IPS DF 19.7 (cell line): ENCODE results near the gene PXDC1.
"Not testable (repeated sequence)": the region's sequence is repeated elsewhere in the genome, so short reads cannot be mapped to it uniquely, and the experiment has no call there.

Source experiments
- DNase-seq: peaks from one replicate; pipeline ENCODE4 v3.0.0-alpha.2; 2013; ENCODE audit warnings: low read depth, low spot score

Gene PXDC1

GRCh38 chr6:3732345-3733141 lies 19.0 kb downstream of the PXDC1 start:
- no peak for DNase-seq

GRCh38 chr6:3731700-3732099 lies 19.8 kb downstream of the PXDC1 start:
- DNase-seq = no peak

DNA sequence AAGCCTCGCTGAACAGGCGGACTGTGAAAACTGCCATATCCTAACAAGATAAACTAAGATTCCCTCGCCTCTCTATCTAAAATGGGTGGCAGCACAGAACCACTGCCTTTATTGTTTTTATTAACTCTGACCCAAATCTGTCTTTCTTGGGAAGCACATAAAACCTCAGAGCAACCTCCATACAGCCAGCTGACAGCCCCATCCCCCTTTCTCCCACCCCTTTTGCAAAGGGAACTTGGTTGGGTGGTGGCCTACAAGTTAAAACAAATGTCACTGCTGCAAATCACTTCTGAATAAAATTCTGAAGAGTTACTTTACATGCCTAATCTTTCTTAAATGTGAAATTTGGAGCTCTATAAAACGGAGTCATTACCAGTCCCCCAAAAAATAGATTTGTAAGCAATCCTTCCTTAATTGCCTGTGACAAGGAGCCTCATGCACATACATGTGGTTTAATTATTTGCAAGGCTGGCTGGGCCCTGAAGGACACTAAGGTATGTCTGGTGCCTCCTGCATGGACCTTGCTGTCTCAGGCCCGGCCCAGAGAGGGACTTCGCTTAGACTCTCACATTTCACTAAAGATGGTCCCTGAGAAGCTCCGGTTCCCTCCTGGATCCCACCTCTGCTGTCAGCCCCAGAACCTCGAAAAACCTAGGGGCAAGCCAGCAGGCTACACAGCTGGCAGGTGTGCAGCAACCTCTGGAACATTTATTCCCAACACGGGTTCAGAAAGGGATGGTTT lies 21.7 kb downstream of the PXDC1 start:
- DNase-seq = no peak

- DNase-seq = no peak
Measured at GRCh38 chr6:3727593-3728108, 23.9 kb downstream of the PXDC1 start.

GRCh38 chr6:3727036-3727435 lies 24.5 kb downstream of the PXDC1 start:
- DNase-seq = no peak

- no peak for DNase-seq
Measured at GRCh38 chr6:3726421-3726820, 25.1 kb downstream of the PXDC1 start.

- DNase-seq = no peak
Measured at GRCh38 chr6:3725145-3726047, 26.1 kb downstream of the PXDC1 start.

DNA sequence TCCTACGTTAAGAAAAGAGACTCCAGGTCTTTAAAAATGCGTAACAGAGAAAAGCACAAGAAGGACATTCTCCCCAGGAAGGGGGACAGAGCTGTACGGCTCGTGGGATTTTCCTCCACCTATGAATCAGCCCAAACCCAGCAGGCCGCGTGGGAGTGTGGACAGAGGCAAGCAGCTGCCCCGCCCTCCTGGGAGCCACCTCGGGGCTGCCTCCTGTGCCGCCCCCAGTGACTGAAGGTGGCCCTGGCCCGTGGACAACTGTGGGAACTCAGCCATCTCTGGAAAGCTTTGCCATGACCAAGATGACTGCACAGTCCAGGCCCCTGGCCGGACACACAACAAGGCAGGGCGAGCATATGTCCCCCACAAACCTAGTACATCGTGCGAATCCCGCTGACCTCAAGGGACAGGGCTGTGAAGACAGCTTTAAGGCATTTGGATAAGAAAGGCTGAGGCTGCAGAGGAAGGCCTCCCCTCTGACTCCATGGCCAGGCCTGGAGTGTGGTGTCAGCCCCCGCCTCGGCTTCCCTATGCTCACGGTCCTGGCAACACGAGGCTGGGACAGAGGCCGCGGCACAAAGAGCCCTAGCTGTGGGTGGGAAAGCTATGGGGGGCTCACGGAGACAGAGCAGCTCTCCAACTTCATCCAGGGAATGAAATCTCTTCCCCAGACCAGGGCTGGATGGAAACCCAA lies 26.9 kb downstream of the PXDC1 start:
- DNase-seq = no peak

GRCh38 chr6:3723966-3724365 lies 27.5 kb downstream of the PXDC1 start:
- DNase-seq = no peak

GRCh38 chr6:3723251-3723650 lies 28.3 kb downstream of the PXDC1 start:
- no peak for DNase-seq

- DNase-seq = no peak
Measured at GRCh38 chr6:3722785-3723184, 28.7 kb downstream of the PXDC1 start.

DNA sequence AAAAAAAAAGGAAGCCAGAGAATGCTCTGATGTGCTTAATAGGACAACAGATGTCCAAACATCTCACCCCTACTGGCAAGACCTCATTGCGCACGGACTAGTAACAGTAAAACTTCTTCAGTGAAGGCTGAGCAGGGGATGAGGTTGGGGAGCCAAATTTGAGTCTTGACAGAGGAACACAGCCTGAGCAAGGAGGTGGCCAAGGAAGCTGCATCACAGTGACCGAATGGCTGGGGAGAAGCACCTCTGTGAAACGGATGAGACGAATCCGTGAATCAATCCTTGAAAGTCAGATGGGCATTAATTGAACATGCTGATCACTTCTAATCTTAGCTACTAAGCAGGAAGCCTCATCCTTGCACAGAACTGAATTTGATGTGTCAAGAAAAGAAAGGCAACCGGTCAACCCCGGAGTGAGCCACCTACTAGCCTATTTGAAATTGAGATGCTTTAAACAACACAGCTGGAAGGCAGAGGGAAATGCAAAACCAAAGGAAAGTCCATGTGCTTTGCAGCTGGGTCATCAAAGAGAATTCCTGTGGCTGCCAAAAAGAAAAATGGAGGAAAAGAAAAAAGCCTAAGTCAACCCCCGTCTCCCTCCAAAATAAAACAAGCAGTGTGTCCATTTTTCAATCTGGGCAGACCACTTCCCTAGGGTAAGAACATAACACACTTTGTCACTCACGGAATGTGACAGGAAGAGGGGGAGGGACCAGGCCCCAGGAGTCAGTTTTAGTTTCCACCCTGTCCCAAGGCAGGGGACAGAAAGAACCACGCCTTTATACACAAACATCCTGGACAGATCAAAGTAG lies 29.5 kb downstream of the PXDC1 start:
- DNase-seq = no peak

DNA sequence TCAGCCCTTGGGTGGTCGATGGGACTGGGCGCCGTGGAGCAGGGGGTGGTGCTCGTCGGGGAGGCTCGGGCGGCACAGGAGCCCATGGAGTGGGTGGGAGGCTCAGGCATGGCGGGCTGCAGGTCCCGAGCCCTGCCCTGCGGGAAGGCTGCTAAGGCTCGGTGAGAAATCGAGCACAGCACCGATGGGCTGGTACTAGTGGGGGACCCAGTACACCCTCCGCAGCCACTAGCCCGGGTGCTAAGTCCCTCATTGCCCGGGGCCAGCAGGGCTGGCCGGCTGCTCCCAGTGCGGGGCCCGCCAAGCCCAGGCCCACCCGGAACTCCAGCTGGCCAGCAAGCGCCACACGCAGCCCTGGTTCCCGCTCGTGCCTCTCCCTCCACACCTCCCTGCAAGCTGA lies 30.7 kb downstream of the PXDC1 start:
- DNase-seq = not testable (repeated sequence)

DNA sequence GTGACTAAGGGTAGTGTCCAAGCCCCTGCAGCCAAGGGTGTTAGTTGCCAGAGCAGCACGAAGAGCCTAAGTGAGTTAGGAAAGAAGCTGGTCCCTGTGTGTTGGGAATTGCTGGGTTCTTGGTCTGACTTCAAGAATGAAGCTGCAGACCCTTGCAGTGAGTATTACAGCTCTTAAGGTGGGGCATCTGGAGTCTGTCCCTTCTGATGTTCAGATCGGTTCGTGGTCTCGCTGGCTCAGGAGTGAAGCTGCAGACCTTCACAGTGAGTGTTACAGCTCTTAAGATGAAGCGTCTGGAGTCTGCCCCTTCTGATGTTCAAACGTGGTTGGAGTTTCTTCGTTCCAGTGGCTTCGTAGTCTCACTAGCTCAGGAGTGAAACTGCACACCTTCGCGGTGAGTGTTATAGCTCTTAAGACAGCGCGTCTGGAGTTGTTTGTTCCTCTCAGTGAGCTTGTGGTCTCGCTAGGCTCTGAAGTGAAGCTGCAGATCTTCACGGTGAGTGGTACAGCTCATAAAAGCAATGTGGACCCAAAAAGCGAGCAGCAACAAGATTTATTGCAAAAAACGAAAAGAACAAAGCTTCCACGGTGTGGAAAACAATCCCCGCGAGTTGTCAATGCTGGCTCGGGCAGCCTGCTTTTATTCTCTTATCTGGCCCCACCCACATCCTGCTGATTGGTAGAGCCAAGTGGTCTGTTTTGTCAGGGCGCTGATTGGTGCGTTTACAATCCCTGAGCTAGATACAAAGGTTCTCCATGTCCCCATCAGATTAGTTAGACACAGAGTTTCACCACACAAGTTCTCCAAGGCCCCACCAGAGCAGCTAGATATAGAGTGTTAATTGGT lies 31.8 kb downstream of the PXDC1 start:
- no peak for DNase-seq

GRCh38 chr6:3718407-3718806 lies 33.1 kb downstream of the PXDC1 start:
- no peak for DNase-seq

DNA sequence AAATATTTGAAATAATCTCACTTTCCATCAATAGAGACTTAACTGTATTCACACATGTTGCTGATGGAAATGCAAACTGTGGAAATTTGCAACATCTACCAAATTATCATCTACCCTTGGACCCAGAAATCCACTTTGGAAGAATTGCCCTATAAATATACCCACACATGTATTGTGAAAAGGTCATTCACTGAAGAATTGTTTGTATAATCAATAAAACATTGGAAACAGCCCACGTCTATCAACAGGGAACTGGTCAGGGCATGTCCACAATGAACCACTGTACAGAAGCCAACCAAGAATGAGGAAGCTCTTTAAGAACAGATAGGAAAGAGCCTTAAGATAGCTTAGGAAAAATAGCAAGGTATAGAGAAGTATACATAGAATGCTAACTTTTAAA lies 36.2 kb downstream of the PXDC1 start:
- DNase-seq = no peak

DNA sequence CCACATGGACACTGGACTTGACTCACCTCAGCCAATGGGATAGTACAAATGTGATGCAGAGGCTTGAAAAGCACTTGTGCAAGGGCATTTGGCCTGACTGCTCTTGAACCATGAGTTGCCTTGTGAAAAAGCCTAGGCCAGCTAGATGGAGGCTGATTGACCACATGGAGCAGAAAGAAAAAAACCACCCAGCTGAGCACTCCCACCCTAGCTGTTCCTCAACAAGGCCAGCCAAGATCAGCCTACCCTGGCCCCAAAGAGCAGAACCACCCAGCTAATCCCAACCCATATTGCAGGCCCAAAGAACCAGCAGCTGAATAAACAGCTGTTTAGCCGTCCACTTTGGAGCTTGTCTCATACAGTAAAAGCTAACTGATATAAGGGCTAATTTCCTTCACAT lies 36.7 kb downstream of the PXDC1 start:
- no peak for DNase-seq

GRCh38 chr6:3714111-3714510 lies 37.4 kb downstream of the PXDC1 start:
- no peak for DNase-seq

- DNase-seq = no peak
Measured at GRCh38 chr6:3712827-3713665, 38.5 kb downstream of the PXDC1 start.
